ENCODE measurements around the gene RNF4.
A peak's percentile ranks its signal among the peaks of the same experiment; 100 is the strongest.

Gene RNF4

GRCh38 chr4:2484993-2485392, 16.1 kb downstream of the RNF4 start:
- H3K4me1 Mint-ChIP-seq (ENCODE audit: low read depth), result peaks cover 83% of the 10 kb centered on the region
- no peaks in the 10 kb centered on the region for H3K27me3 Mint-ChIP-seq
- peaks cover 36% of the 10 kb centered on the region for H3K36me3 Mint-ChIP-seq (ENCODE audit: low read depth)
- peak overlapping the region; percentile 57 for H3K4me3 Mint-ChIP-seq
- peak overlapping the region; percentile 87 for H3K27ac Mint-ChIP-seq
- no peaks in the 10 kb centered on the region for H3K9me3 Mint-ChIP-seq

DNA sequence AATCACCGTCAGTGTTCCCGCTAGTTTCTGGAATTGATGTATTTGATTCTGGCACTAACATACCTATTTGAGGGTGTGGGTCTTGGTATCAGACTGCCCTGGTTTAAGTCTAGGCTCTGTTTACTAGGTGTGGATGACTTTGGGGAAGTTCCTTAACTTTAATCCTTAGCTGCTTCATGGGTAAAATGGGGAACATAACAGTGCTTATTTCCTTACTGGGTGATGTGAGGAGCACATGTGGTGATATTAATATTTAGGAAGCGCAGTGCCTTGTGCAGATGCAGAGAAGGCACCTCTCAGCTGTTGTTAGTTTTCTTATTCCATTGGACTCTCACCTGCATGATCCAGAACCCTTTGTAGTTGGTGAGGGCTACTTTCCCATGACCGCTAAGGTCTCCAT, 17.1 kb downstream of the RNF4 start:
- Mint-ChIP-seq H3K9me3 (no peaks in the 10 kb centered on the region), H3K36me3 (ENCODE audit: low read depth) (peaks cover 42% of the 10 kb centered on the region), H3K4me1 (ENCODE audit: low read depth) (peaks cover 82% of the 10 kb centered on the region)

DNA sequence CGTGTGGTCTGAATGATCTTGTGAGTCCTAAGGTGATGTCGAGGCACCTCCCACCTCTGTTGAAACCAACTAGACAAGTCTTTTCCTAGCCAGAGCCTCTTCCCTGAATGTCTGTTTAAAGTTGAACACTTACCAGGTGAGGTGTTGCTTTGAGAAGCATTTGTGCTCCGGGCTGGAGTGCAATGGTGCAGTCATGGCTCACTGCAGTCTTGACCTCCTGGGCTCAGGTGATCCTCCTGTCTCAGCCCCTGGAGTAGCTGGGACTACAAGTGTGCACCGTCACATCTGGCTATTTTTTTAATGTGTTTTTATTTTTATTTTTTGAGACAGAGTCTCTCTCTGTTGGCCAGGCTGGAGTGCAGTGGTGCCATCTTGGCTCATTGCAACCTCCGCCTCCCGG, 18.1 kb downstream of the RNF4 start:
- H3K27me3 Mint-ChIP-seq, result no peaks in the 10 kb centered on the region
- no peaks in the 10 kb centered on the region for H3K9me3 Mint-ChIP-seq
- H3K27ac Mint-ChIP-seq, result peak overlapping the region; percentile 78
- peaks cover 72% of the 10 kb centered on the region for H3K4me1 Mint-ChIP-seq (ENCODE audit: low read depth)
- peak overlapping the region; percentile 10 for H3K4me3 Mint-ChIP-seq
- H3K36me3 Mint-ChIP-seq (ENCODE audit: low read depth), result peaks cover 42% of the 10 kb centered on the region

More for the DNA sequence above, 17.1 kb downstream of the RNF4 start:
- H3K27me3 Mint-ChIP-seq, result no peaks in the 10 kb centered on the region
- H3K27ac Mint-ChIP-seq, result no peak overlapping the region
- H3K4me3 Mint-ChIP-seq, result no peak overlapping the region

- no peaks in the 10 kb centered on the region for H3K27me3 Mint-ChIP-seq
- peaks cover 69% of the 10 kb centered on the region for H3K4me1 Mint-ChIP-seq (ENCODE audit: low read depth)
- H3K4me3 Mint-ChIP-seq, result no peak overlapping the region
- H3K27ac Mint-ChIP-seq, result peak overlapping the region; percentile 61
- no peaks in the 10 kb centered on the region for H3K9me3 Mint-ChIP-seq
- H3K36me3 Mint-ChIP-seq (ENCODE audit: low read depth), result peaks cover 46% of the 10 kb centered on the region
Observed at GRCh38 chr4:2487632-2488031, 18.7 kb downstream of the RNF4 start.

GRCh38 chr4:2489081-2489805, 20.3 kb downstream of the RNF4 start:
- Mint-ChIP-seq H3K27me3 (no peaks in the 10 kb centered on the region), H3K9me3 (no peaks in the 10 kb centered on the region), H3K27ac (peak overlapping the region; percentile 57), H3K4me1 (ENCODE audit: low read depth) (peaks cover 63% of the 10 kb centered on the region), H3K36me3 (ENCODE audit: low read depth) (peaks cover 51% of the 10 kb centered on the region), H3K4me3 (no peak overlapping the region)

GRCh38 chr4:2489841-2490552, 21.1 kb downstream of the RNF4 start:
- peaks cover 56% of the 10 kb centered on the region for H3K36me3 Mint-ChIP-seq (ENCODE audit: low read depth)
- H3K27me3 Mint-ChIP-seq, result no peaks in the 10 kb centered on the region
- H3K9me3 Mint-ChIP-seq, result no peaks in the 10 kb centered on the region
- peak overlapping the region; percentile 57 for H3K27ac Mint-ChIP-seq
- H3K4me3 Mint-ChIP-seq, result no peak overlapping the region
- peaks cover 56% of the 10 kb centered on the region for H3K4me1 Mint-ChIP-seq (ENCODE audit: low read depth)

DNA sequence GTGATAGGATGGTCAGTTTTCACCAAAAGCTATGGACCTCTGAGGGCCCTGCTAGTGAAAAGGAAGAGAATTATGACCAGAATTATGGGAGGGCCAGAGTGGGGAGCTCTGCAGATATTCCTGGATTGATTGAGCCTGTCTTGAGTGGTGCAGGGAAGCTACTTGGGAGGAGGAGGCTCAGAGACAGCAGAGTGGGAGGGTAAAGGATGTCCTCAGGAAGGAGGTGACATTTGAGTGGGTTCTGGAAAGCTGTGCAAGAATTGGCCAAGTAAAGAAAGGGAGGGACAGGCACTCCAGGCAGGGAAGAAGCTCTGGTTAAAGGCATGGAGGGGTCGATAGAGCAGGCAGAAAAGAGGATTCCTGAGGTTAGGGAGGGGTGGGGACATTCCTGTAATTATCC, 24.1 kb downstream of the RNF4 start:
- H3K27ac Mint-ChIP-seq, result peak overlapping the region; percentile 54
- H3K36me3 Mint-ChIP-seq (ENCODE audit: low read depth), result peaks cover 73% of the 10 kb centered on the region
- no peaks in the 10 kb centered on the region for H3K9me3 Mint-ChIP-seq
- peaks cover 36% of the 10 kb centered on the region for H3K4me1 Mint-ChIP-seq (ENCODE audit: low read depth)
- H3K27me3 Mint-ChIP-seq, result no peaks in the 10 kb centered on the region
- no peak overlapping the region for H3K4me3 Mint-ChIP-seq

GRCh38 chr4:2494992-2495391, 26.1 kb downstream of the RNF4 start:
- Mint-ChIP-seq H3K9me3 (no peaks in the 10 kb centered on the region), H3K36me3 (ENCODE audit: low read depth) (peaks cover 75% of the 10 kb centered on the region), H3K27me3 (no peaks in the 10 kb centered on the region), H3K4me3 (no peak overlapping the region), H3K4me1 (ENCODE audit: low read depth) (peaks cover 29% of the 10 kb centered on the region), H3K27ac (no peak overlapping the region)

DNA sequence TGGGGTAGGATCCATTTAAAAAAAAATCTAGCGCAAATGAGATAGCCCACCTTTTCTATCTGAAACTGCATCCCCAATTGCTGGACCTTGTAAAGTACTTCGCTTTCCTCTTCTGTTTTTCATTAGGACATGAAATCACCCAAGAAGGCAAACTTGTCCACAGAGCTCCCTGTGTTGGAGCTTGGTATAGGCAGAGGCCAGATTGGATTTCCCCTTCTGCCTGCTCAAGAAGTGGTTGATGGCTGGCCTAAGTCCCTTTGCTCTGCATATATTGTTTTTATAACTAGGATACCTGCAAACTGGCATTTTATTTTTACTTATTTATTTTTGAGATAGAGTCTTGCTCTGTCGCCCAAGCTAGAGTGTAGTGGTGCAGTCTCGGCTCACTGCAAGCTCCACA, 28.4 kb downstream of the RNF4 start:
- peaks cover 81% of the 10 kb centered on the region for H3K36me3 Mint-ChIP-seq (ENCODE audit: low read depth)
- no peak overlapping the region for H3K4me3 Mint-ChIP-seq
- no peaks in the 10 kb centered on the region for H3K9me3 Mint-ChIP-seq
- peaks cover 30% of the 10 kb centered on the region for H3K4me1 Mint-ChIP-seq (ENCODE audit: low read depth)
- no peaks in the 10 kb centered on the region for H3K27me3 Mint-ChIP-seq
- no peak overlapping the region for H3K27ac Mint-ChIP-seq

- Mint-ChIP-seq H3K27me3 (no peaks in the 10 kb centered on the region), H3K9me3 (no peaks in the 10 kb centered on the region), H3K4me3 (no peak overlapping the region), H3K36me3 (ENCODE audit: low read depth) (peaks cover 77% of the 10 kb centered on the region), H3K4me1 (ENCODE audit: low read depth) (peaks cover 24% of the 10 kb centered on the region), H3K27ac (no peak overlapping the region)
Observed at GRCh38 chr4:2497931-2498330, 29.0 kb downstream of the RNF4 start.

- Mint-ChIP-seq H3K27ac (no peak overlapping the region), H3K27me3 (no peaks in the 10 kb centered on the region), H3K36me3 (ENCODE audit: low read depth) (peaks cover 78% of the 10 kb centered on the region), H3K4me1 (ENCODE audit: low read depth) (peaks cover 20% of the 10 kb centered on the region), H3K9me3 (no peaks in the 10 kb centered on the region), H3K4me3 (no peak overlapping the region)
Observed at GRCh38 chr4:2500547-2500946, 31.6 kb downstream of the RNF4 start.

DNA sequence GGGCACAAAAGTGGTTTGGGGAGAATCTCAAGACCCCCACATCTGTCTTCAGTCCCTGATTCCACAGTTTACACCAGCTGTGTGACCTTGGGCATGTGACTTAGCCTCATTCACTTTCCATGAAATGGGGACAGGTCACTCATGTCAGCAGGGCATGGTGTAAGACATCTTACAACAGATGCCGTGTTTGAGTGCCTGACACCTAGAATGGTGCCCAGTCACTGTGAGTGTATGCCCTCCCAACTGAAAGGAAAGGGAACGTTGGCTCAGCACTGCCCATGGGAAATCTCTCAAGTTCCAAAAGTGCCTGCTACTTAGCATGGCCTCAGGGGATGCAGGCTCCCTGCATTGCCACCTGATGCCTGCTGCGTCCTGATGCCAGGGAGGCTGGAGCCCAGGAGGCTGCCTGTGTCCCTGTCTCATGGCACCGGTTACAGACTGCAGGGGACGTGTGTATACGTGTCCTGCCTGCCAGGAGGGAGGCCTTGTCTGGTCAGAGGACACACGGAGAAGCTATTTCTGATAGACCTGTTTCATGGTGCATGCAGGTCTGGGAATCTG, 32.2 kb downstream of the RNF4 start:
- H3K4me1 Mint-ChIP-seq (ENCODE audit: low read depth), result peaks cover 20% of the 10 kb centered on the region
- H3K27ac Mint-ChIP-seq, result no peak overlapping the region
- H3K36me3 Mint-ChIP-seq (ENCODE audit: low read depth), result peaks cover 77% of the 10 kb centered on the region
- H3K4me3 Mint-ChIP-seq, result no peak overlapping the region
- no peaks in the 10 kb centered on the region for H3K9me3 Mint-ChIP-seq
- H3K27me3 Mint-ChIP-seq, result no peaks in the 10 kb centered on the region

- H3K4me1 Mint-ChIP-seq (ENCODE audit: low read depth), result peaks cover 23% of the 10 kb centered on the region
- peaks cover 74% of the 10 kb centered on the region for H3K36me3 Mint-ChIP-seq (ENCODE audit: low read depth)
- no peak overlapping the region for H3K27ac Mint-ChIP-seq
Observed at GRCh38 chr4:2503809-2504208, 34.9 kb downstream of the RNF4 start.

DNA sequence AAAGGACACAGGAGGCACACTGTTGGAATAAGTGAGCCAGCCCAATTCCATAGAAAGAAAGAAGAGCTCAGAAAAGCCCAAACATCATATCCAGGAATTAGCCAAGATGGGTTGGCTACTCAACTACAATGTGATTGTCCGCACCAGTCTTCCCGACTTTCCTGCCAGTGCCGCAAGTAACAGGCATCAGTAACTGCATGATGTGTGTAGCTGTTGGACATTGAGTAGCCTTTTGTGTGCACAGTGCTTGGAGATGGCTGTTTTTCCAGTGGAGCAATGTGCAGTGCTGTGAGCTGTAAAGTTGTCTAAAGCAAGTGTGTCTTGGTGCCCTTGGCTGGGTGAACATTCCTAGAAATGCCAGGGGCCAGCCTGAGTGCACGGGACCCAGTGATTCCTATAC, 38.4 kb downstream of the RNF4 start:
- Mint-ChIP-seq H3K9me3 (no peaks in the 10 kb centered on the region), H3K27ac (peak overlapping the region; percentile 2), H3K36me3 (ENCODE audit: low read depth) (peaks cover 64% of the 10 kb centered on the region), H3K4me3 (no peak overlapping the region), H3K27me3 (no peaks in the 10 kb centered on the region), H3K4me1 (ENCODE audit: low read depth) (peaks cover 11% of the 10 kb centered on the region)

More at GRCh38 chr4:2503809-2504208, 34.9 kb downstream of the RNF4 start:
- Mint-ChIP-seq H3K27me3 (no peaks in the 10 kb centered on the region), H3K9me3 (no peaks in the 10 kb centered on the region), H3K4me3 (no peak overlapping the region)

- Mint-ChIP-seq H3K4me3 (no peak overlapping the region), H3K36me3 (ENCODE audit: low read depth) (peaks cover 62% of the 10 kb centered on the region)
Observed at GRCh38 chr4:2507855-2508254, 38.9 kb downstream of the RNF4 start.

More at GRCh38 chr4:2507855-2508254, 38.9 kb downstream of the RNF4 start:
- peak overlapping the region; percentile 19 for H3K27ac Mint-ChIP-seq
- H3K4me1 Mint-ChIP-seq (ENCODE audit: low read depth), result peaks cover 11% of the 10 kb centered on the region
- no peaks in the 10 kb centered on the region for H3K27me3 Mint-ChIP-seq
- no peaks in the 10 kb centered on the region for H3K9me3 Mint-ChIP-seq

All from stimulated activated naive CD8-positive, alpha-beta T cell treated with anti-CD3 and anti-CD28 coated beads, Interleukin-15, Interleukin-2, amounts not matched to agents 100 ng/mL and 50 ng/mL, for 24 hours (primary cell).